ENCODE measurements around the gene HECTD4. TPM values are rescaled to one million over a fixed set of nuclear protein-coding genes. Genes with fewer than 3 reads are reported as not detected.

The HECTD4 gene
- total RNA-seq, 2 experiments from 2014 or later, result 37.5 to 39.4 TPM

GRCh38 chr12:112151766-112152541 is 230.3 kb downstream of the HECTD4 start:
- Mint-ChIP-seq H3K4me1 (peaks cover 9% of the 10 kb centered on the region), H3K9me3 (peaks cover 6% of the 10 kb centered on the region), H3K36me3 (ENCODE audit: low read depth) (peaks cover 76% of the 10 kb centered on the region), H3K27ac (no peak overlapping the region), H3K27me3 (no peaks in the 10 kb centered on the region), H3K4me3 (no peak overlapping the region)
- no peak for DNase-seq
- CTCF ChIA-PET, result interaction anchor here (0.6 kb wide), 1 partner anchor 45 kb away, joined by 3 read pairs; no protein-coding TSS in a partner anchor
- POLR2A ChIA-PET, result interaction anchor here (0.8 to 1.3 kb wide), 2 partner anchors 19 to 21 kb away, joined by 3 to 4 read pairs; no protein-coding TSS in a partner anchor

GRCh38 chr12:112149596-112149995 is 232.6 kb downstream of the HECTD4 start:
- no peaks in the 10 kb centered on the region for H3K9me3 Mint-ChIP-seq
- H3K4me1 Mint-ChIP-seq, result no peaks in the 10 kb centered on the region
- CTCF ChIA-PET, result no interaction called here
- no peak for DNase-seq
- POLR2A ChIA-PET, result no interaction called here
- H3K27me3 Mint-ChIP-seq, result no peaks in the 10 kb centered on the region
- H3K27ac Mint-ChIP-seq, result no peak overlapping the region
- H3K4me3 Mint-ChIP-seq, result no peak overlapping the region
- peaks cover 72% of the 10 kb centered on the region for H3K36me3 Mint-ChIP-seq (ENCODE audit: low read depth)

GRCh38 chr12:112148031-112148513 is 234.2 kb downstream of the HECTD4 start:
- no peaks in the 10 kb centered on the region for H3K4me1 Mint-ChIP-seq
- CTCF ChIA-PET, result interaction anchor here (0.9 kb wide), 1 partner anchor 21 kb away, joined by 3 read pairs; no protein-coding TSS in a partner anchor
- peak; percentile 1 for DNase-seq
- no peak overlapping the region for H3K27ac Mint-ChIP-seq
- H3K36me3 Mint-ChIP-seq (ENCODE audit: low read depth), result peaks cover 69% of the 10 kb centered on the region
- no peaks in the 10 kb centered on the region for H3K9me3 Mint-ChIP-seq
- POLR2A ChIA-PET, result no interaction called here
- H3K4me3 Mint-ChIP-seq, result no peak overlapping the region
- no peaks in the 10 kb centered on the region for H3K27me3 Mint-ChIP-seq

GRCh38 chr12:112146123-112146522 is 236.1 kb downstream of the HECTD4 start:
- H3K27ac Mint-ChIP-seq, result no peak overlapping the region
- ChIA-PET POLR2A (interaction anchor here (1.1 kb wide), 1 partner anchor 14 kb away, joined by 4 read pairs; no protein-coding TSS in a partner anchor), CTCF (no interaction called here)
- no peaks in the 10 kb centered on the region for H3K4me1 Mint-ChIP-seq
- peaks cover 67% of the 10 kb centered on the region for H3K36me3 Mint-ChIP-seq (ENCODE audit: low read depth)
- H3K4me3 Mint-ChIP-seq, result no peak overlapping the region
- H3K27me3 Mint-ChIP-seq, result no peaks in the 10 kb centered on the region
- no peaks in the 10 kb centered on the region for H3K9me3 Mint-ChIP-seq
- DNase-seq, result no peak

- Mint-ChIP-seq H3K27me3 (no peaks in the 10 kb centered on the region), H3K27ac (no peak overlapping the region), H3K4me1 (no peaks in the 10 kb centered on the region), H3K4me3 (no peak overlapping the region), H3K9me3 (no peaks in the 10 kb centered on the region), H3K36me3 (ENCODE audit: low read depth) (peaks cover 61% of the 10 kb centered on the region)
- ChIA-PET CTCF (no interaction called here), POLR2A (interaction anchor here (1.1 kb wide), 1 partner anchor 10 kb away, joined by 3 read pairs; no protein-coding TSS in a partner anchor)
- DNase-seq, result no peak
Measured at GRCh38 chr12:112140728-112141127, 241.5 kb downstream of the HECTD4 start.

- DNase-seq, result no peak
- Mint-ChIP-seq H3K4me1 (peaks cover 26% of the 10 kb centered on the region), H3K27me3 (no peaks in the 10 kb centered on the region), H3K4me3 (no peak overlapping the region), H3K9me3 (no peaks in the 10 kb centered on the region), H3K27ac (no peak overlapping the region), H3K36me3 (ENCODE audit: low read depth) (peaks cover 41% of the 10 kb centered on the region)
- ChIA-PET CTCF (no interaction called here), POLR2A (no interaction called here)
Measured at GRCh38 chr12:112134731-112135130, 247.5 kb downstream of the HECTD4 start.

- no peak overlapping the region for H3K4me3 Mint-ChIP-seq
- H3K36me3 Mint-ChIP-seq (ENCODE audit: low read depth), result peaks cover 39% of the 10 kb centered on the region
- ChIA-PET CTCF (interaction anchor here (1.7 kb wide), 1 partner anchor 120 kb away, joined by 7 read pairs; the partner anchor contains the start of genes ERP29 and TMEM116), POLR2A (interaction anchor here (0.9 to 13.1 kb wide), 6 partner anchors 18 to 292 kb away, joined by 3 to 343 read pairs (median 4); partner anchors contain the start of genes MAPKAPK5 and NAA25)
- no peak for DNase-seq
- H3K9me3 Mint-ChIP-seq, result no peaks in the 10 kb centered on the region
- H3K27me3 Mint-ChIP-seq, result no peaks in the 10 kb centered on the region
- H3K27ac Mint-ChIP-seq, result no peak overlapping the region
- peaks cover 36% of the 10 kb centered on the region for H3K4me1 Mint-ChIP-seq
Measured at GRCh38 chr12:112133418-112133817, 248.8 kb downstream of the HECTD4 start.

- ChIA-PET CTCF (interaction anchor here (1.2 to 2.7 kb wide), 5 partner anchors 22 to 118 kb away, joined by 3 to 18 read pairs (median 6); partner anchors contain the start of genes ERP29, NAA25 and TMEM116), POLR2A (interaction anchor here (0.7 to 13.1 kb wide), 13 partner anchors 8 to 775 kb away, joined by 3 to 343 read pairs (median 5); partner anchors contain the start of genes ERP29, MAPKAPK5, NAA25 and OAS1)
- peaks cover 51% of the 10 kb centered on the region for H3K4me1 Mint-ChIP-seq
- peaks cover 40% of the 10 kb centered on the region for H3K36me3 Mint-ChIP-seq (ENCODE audit: low read depth)
- H3K9me3 Mint-ChIP-seq, result no peaks in the 10 kb centered on the region
- no peak for DNase-seq
- H3K4me3 Mint-ChIP-seq, result peak overlapping the region; percentile 46
- no peaks in the 10 kb centered on the region for H3K27me3 Mint-ChIP-seq
- peak overlapping the region; percentile 52 for H3K27ac Mint-ChIP-seq
Measured at GRCh38 chr12:112131686-112132085, 250.5 kb downstream of the HECTD4 start.

GRCh38 chr12:112130441-112130998 is 251.7 kb downstream of the HECTD4 start:
- CTCF ChIA-PET, result interaction anchor here (0.5 to 2.7 kb wide), 11 partner anchors 21 to 1236 kb away, joined by 3 to 18 read pairs (median 4); partner anchors contain the start of genes NAA25 and TMEM116
- Mint-ChIP-seq H3K36me3 (ENCODE audit: low read depth) (peaks cover 40% of the 10 kb centered on the region), H3K9me3 (no peaks in the 10 kb centered on the region), H3K4me3 (peak overlapping the region; percentile 70), H3K4me1 (peaks cover 56% of the 10 kb centered on the region), H3K27me3 (no peaks in the 10 kb centered on the region), H3K27ac (peak overlapping the region; percentile 89)
- POLR2A ChIA-PET, result interaction anchor here (0.7 to 13.1 kb wide), 24 partner anchors 9 to 848 kb away, joined by 3 to 343 read pairs (median 4); partner anchors contain the start of genes ERP29, MAPKAPK5, NAA25 and OAS1
- DNase-seq, result no peak

GRCh38 chr12:112126911-112127310 is 255.3 kb downstream of the HECTD4 start:
- peaks cover 52% of the 10 kb centered on the region for H3K4me1 Mint-ChIP-seq
- no peak for DNase-seq

GRCh38 chr12:112126000-112126438 is 256.2 kb downstream of the HECTD4 start:
- peak overlapping the region; percentile 71 for H3K27ac Mint-ChIP-seq
- POLR2A ChIA-PET, result interaction anchor here (0.7 to 13.1 kb wide), 13 partner anchors 13 to 852 kb away, joined by 3 to 343 read pairs (median 6); partner anchors contain the start of genes ERP29, MAPKAPK5, NAA25 and OAS2
- H3K36me3 Mint-ChIP-seq (ENCODE audit: low read depth), result peaks cover 14% of the 10 kb centered on the region
- no peaks in the 10 kb centered on the region for H3K27me3 Mint-ChIP-seq
- H3K4me3 Mint-ChIP-seq, result peak overlapping the region; percentile 89
- peaks cover 44% of the 10 kb centered on the region for H3K4me1 Mint-ChIP-seq
- no peaks in the 10 kb centered on the region for H3K9me3 Mint-ChIP-seq
- no peak for DNase-seq
- CTCF ChIA-PET, result interaction anchor here (1.4 to 3.9 kb wide), 3 partner anchors 17 to 112 kb away, joined by 3 to 12 read pairs (median 9); partner anchors contain the start of genes ERP29, NAA25 and TMEM116

More at GRCh38 chr12:112126911-112127310, 255.3 kb downstream of the HECTD4 start:
- H3K9me3 Mint-ChIP-seq, result no peaks in the 10 kb centered on the region
- ChIA-PET CTCF (interaction anchor here (0.6 to 3.9 kb wide), 4 partner anchors 18 to 113 kb away, joined by 3 to 12 read pairs (median 6); partner anchors contain the start of genes ERP29, NAA25 and TMEM116), POLR2A (interaction anchor here (0.6 to 13.1 kb wide), 7 partner anchors 16 to 274 kb away, joined by 3 to 343 read pairs (median 14); partner anchors contain the start of genes ERP29, NAA25 and TMEM116)
- no peaks in the 10 kb centered on the region for H3K27me3 Mint-ChIP-seq
- H3K36me3 Mint-ChIP-seq (ENCODE audit: low read depth), result peaks cover 22% of the 10 kb centered on the region
- H3K4me3 Mint-ChIP-seq, result peak overlapping the region; percentile 89
- H3K27ac Mint-ChIP-seq, result peak overlapping the region; percentile 71
